KBM-7 (cell line): ENCODE measurements around the gene NOTCH1.
A peak's percentile ranks its signal among the peaks of the same experiment; 100 is the strongest.

ENCODE experiments used
- DNase-seq: peaks from one replicate; pipeline ENCODE4 v3.0.0-alpha.2; 2015
- in situ Hi-C: fragments of 300-500 bp; cut with MboI; formaldehyde crosslinking; loops from 2 replicates; pipeline ENCODE4 v1.14.3; 2020; ENCODE audit warnings: low sequenced_read_pairs, low pct_unique_long_range_greater_than_20kb, mixed read lengths

NOTCH1 gene

DNA sequence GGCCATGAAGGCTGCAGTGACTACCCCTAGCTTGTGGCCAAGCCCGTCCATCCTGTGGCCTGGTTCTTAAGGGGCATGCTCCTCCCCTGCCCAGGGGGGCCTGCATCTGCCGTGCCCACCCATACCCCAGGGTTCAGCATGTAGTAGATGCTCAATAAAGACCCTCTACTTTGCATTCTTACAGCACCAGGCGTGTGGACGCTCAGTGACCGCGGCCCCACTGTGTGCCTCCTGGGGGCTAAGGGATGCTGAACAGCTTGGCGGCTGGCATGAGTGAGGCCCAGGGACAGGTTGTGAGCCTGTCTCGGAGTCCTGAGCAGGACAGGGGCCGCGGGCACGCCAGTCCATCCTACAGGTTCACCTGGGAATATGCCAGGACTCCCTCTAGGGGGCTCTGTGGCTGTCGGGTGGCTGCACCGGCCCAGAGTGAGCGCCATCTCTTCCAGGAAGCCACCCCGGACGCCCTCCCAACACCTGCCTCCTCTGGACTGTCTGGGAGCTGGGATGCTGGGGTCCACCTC lies 9.1 kb downstream of the NOTCH1 start:
- DNase-seq = no peak

DNA sequence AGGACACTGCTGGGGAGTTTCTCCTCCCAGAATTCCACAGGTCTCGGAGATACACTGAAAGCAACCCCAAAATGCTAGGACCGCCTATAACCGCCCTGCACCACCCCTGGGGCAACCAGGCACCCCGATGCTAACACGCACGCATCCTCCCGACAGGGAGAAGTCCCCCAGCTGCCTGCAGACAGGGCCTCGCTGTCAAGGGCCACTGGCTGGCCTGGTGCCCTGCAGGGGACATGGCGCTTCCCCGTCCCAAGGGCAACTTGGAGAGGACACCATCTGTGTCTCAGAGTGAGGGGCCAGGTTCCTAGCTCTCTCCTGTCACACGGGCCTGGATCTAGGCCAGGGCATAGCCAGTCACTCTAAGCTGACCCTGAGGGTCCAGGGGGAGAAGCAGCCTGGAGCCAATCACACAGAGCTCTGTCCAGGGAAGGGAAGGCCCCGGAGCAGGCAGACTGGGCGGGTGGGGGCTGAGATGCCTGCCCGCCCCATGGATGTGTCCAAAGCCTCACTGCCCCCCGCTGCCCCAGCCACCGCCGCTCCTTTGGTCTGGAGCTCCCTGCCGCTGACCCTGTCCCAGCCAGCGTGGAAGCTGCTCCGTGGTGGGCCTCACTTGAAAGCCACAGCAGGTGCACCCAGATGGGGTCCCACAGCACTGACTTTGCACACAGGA lies 9.7 kb downstream of the NOTCH1 start:
- in situ Hi-C loops = no loop called here
- DNase-seq = no peak

More for the DNA sequence above, 9.1 kb downstream of the NOTCH1 start:
- in situ Hi-C loops = no loop called here

GRCh38 chr9:136535070-136535469 lies 10.8 kb downstream of the NOTCH1 start:
- DNase-seq = no peak
- in situ Hi-C loops = no loop called here

DNA sequence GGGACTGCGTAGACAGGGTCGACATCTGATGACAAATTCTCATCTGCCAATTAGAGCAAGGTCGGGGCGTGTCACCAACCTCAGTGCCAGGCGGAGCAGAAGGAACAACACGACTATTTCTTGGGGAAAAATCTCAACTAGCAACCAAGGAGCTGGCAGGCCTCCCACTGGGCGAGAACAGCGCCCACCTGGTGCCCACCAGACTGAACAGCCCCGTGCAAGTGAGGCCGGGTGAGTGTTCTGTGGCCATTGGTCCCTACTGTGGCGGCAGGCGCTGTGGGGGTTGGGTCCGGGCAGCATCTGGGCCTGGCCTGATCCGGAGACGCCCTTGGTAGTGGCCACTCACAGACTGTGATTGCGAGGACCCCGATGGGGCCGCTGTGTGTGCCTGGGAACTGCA lies 11.5 kb downstream of the NOTCH1 start:
- in situ Hi-C loops = no loop called here
- no peak for DNase-seq

DNA sequence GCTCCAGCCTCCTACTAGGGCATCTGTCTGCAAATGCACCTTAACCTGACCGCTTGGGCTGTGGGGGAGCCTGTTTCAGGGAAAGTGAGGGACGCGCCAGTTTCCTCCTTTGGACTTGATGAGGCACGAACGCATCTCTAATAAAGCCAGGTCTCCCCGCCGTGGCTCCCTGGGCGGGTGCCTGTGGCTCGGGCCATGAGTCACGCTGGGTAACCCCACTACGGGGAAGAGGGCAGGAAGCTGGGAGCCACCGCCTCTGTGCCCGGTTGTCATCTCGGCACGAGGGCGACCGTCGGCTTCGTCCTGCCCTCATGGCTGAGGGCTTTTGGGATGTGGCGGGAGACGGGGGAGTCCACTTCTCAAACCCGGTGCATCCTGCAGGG lies 12.1 kb downstream of the NOTCH1 start:
- in situ Hi-C loops = no loop called here
- DNase-seq = no peak

DNA sequence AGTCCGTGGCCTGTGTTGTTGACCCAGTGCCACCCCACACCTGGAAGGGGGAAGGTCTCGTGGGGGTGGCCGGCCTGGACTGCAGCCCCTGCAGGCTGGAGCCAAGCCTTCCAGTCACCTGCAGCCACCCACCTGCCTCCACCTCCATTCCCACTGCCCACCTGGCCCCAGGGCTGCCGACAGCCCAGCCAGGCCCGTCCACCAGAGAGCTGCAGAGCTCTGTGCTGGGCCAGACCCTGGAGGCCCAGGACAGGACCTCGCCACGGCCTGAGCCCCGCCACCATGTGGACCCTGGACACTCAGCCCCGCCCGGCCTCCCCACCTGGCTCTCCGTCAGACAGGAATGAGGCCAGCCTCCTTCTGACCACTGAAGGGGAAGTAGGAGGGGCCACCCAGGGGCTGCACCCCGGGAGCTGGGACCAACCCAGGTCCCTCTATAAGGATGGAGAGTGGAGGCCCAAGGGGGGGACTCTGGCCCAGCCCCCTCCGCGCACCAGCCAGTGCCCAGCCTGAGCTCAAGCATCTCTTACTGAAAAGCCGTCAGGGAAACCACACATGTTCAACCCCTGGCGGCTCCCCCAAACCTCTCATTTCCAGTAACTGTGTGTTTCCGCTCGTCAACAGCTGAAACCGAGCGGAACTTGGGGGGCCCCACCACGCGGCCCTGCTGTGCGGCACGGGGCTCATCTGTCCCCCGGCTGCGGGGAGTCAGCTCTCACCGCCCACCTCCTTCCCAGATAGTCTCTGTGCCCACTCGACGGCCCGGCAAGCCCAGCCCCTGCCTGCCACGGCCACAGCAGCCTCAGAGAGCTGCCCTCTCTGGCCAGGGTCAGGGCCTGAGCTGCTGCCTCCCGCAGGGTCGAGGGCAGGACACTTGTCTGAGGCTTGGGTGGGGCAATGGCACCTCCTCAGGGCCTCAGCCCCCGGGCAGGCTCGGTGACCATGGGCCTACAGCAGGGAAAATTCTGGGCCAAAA lies 12.8 kb downstream of the NOTCH1 start:
- in situ Hi-C loops = no loop called here
- no peak for DNase-seq

DNA sequence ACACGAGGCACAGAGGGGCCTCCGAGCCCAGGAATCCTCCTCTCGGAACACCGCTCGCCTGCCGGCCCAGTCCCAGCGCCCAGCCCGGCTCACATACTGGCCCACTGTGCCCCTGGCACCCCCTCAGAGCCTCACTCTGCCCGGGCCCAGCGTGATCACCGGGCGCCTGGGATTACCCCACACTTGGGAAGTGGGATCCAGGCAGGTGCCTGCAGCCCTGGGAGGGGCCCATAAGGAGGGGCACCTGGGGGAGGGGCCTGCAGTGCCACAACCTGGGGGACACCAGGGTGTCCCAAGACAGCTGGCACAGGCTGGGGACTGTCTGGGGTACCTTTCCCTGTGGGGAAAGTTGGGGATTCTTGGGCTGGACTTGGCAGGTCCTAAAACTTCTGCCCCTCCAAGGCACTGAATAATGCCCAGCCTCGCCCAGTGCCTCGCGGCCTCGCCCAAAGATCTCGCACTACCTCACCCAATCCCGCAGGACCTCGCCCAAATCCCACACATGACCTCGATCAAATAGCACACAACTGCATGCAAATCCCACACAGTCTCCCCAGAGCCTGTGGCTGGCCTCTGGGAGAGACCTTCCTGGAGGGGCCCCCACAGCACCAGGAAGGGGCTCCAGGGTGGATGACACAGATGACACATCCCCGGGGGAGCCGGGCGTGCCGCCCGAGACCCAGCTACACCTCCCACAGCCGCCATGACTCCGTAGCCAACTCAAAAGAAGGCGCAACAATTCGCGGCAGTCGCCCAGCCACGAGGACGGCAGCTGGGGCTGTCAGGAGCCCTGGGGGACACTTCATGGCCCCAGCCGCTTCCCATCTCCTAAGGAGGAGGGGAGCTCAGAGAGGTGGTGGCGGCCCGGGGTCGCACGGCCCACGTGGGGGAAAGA lies 13.7 kb downstream of the NOTCH1 start:
- no peak for DNase-seq

DNA sequence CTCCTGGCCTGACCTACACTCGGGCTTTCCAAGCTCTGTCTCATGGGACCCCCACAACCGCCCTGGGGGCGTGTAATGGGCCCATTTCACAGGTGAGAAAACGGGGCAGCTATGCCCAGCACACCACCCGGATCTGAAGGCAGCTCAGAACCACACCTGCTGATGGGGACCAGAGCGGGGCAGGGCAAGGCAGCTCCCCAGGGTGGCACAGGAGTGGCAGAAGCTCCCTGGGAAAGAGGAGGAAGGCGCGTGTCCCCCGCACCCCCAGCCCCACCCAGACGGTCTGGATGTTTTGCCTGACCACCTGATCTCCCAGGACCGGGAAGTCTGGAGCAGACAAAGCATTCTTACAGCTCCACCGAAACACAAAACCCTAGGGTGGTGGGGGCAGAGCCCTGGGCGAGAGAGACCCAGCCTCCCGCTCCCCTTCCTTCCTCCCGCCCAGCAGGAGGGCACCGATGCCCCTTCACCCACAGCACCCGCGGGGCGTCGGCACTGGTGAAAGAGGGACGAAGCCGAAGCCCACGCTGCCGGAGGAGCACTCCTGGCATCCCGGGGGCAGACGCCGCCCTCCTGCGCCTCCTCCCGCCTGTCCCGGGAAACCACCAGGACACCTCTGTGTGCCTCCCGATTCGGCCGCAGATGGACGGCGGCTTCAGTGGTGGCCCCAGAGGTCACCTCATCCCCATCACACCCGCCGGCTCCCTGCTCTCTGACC lies 14.5 kb downstream of the NOTCH1 start:
- DNase-seq = no peak
- in situ Hi-C loops = no loop called here

More for the DNA sequence above, 13.7 kb downstream of the NOTCH1 start:
- in situ Hi-C loops = no loop called here

DNA sequence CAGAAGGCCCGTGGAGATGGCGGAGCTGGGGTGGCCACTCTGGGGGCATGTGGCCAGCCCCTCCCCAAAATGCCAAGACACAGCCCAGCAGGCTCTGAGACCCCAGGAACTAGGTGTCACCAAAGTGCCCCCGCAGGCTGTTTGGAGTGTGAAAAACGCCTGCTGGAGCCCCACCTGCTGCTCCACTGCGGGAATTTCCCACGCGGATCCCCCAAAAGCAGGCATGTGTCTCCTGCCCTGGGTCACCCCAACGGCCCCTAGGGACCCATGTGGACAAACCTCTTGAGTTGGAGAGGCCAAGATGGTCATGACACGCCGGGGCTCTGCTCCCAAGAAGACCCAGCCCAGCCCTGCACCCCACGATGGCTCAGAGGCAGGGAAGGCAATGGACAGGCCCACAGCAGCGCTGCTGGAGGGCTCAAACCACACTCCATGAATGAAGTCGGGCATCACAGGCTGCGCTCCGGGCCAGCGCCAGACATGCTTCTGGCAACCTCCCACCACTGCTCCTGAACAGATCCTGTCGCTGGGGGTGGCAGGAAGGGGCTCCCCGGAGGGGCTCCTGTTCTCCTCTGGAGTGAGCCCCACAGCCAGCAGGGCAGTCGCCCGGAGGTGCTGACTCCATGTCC lies 15.3 kb downstream of the NOTCH1 start:
- DNase-seq = no peak
- in situ Hi-C loops = no loop called here

DNA sequence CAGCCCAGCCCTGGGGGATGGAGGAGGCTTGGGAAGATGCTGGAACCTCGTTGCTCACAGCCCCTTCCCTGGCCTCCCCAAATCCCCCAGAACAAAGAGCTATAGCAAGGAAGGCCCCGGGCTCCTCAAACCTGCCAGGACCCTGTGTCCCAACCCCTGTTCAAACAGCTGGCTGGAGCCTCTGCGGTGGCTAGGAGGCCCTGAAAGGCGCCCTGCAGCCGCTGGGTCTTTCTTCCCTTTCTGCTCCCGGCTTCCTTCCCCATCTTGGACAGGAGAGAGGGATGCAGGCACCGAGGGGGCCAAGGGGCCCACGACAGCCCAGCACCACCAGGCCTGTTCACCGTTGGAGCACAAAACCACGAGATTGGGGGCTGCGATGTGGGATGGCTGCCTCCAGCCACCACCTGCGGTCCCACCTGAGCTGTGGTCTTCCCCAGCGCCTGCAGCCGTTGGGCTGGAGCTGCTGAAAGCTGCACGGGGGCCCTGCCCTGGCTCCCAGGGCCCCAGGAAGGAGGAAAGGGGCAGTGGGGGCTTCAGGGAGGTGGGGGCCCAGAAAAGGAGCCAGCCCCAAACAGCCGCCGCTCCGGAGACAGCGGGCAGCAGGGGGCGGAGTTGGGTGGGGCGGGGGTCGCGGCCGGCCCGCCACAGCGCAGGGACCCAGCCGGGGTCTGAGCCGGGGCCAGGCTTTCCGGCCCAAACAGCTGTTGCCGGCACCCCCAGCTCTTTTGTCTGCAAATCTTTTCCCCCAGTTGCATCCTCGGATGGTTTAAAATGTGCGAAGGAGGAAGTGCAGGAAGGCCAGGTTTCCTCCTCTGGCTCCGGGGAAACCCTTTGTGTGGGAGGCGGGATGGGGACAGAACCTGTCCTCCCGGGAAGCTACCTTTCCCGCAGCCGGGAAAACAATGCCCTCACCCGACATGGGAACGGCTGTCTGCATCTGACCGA lies 16.1 kb downstream of the NOTCH1 start:
- peak; percentile 66 for DNase-seq

DNA sequence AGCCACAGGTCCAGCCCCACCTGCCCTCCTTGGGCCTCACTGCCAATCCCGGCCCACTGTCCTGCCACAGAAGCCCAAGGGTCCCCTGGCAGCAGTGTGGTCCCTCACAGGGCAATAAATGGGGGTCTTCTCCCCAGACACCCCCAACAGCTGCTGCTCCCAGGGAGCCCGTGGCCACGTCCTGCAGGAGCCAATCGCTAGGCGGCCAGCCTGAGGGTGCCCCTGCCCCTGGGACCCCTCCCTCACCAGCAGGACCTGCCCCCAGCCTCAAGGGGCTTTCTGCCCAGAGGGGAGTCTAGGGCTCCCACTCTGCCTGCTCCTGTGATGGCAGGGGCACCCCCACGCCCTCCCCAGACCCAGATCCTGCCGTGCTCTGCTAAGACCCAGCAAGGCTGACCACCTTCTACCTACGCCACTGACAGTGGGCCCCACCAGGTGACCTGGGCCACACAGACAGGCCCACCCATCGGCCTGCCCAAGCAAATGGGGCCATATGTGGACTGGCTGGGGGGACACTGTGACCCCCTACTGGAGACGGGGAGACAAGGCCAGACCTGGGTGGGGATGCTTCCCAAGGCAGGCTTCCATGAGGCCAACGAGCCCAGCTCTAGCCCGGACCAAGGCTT lies 17.0 kb downstream of the NOTCH1 start:
- no peak for DNase-seq
- in situ Hi-C loops = no loop called here

More for the DNA sequence above, 16.1 kb downstream of the NOTCH1 start:
- in situ Hi-C loops = no loop called here

DNA sequence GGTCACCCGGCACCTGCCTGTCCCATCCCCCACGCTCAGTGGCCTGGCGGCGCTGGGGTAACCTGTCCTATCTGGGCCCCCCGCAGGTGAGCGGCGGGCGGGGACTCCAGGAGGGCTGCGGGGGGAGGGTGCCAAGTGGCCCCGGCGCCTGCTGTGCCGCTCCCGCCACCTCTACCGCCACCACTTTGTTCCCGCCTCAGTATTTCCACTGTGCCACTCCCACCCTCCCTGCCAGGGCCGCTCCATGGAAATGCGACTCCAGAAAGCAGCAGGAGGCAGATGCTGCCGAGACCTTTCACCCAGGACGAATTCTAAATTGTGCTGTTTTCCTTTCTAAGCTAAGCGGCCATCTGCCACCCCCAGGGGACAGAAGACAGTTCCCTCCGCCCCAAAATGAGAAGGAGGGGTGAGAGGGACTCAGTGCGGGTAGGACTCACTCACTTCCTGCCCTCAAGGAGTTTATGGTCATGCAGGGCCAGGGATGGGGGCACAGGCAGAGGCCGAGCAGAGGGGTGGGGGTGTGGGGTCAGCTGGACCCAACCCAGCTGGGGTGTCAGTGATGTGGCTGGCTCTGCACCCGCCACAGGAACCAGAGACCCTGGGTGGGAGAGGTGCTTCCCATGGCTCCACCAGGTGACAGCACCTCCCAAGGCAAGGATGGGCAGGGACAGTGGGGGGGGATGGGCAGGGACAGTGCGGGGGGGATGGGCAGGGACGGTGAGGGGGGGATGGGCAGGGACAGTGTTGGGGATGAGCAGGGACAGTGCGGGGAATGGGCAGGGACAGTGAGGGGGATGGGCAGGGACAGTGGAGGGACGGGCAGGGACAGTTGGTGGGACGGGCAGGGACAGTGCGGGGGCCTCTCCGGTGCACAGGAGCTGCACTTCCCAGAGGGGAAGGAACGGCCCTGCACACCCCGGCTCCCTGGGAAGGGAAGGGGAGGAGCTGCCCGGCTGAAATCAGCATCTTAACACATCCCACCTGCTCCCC lies 17.8 kb downstream of the NOTCH1 start:
- DNase-seq = no peak
- in situ Hi-C loops = no loop called here

DNA sequence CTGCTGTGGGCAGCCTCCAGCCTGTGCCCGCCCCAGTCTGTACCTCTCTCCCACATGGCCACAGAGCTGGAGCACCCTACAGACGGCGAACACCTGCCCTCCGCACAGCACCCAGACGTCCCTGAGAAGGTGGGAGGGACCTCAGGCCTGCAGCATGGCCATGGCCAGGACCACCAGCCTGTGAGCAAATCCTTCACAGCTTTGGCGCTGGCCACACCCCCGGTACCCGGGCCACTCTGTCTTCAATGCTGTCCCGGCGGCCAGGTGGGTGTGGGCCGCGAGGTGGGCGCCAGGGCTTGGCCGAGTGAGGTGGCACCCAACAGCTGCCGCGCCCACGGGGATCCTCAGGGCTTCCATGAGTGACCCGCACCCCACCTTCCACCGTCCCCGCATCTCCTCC lies 18.7 kb downstream of the NOTCH1 start:
- in situ Hi-C loops = no loop called here
- DNase-seq = no peak

DNA sequence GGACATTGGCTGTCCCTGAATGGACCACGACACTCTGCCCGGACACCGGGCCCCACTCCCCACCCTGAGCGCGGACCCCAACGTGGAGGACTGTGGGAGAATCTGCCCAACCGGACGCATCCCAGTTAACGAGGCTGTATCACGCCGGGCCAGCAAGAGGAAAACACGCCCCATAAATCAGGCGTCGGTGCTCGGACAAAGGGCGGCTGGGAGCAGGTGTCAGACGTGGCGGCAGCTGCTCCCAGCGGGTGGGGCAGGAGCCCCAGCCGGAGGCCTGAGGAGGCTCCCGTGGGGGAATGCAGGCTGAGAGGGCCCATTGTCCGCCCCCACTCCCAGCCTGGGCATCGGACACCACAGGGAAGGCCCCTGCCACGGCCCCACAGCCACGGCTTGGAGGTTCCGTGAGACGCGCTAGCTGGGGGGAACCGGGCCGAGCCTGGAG lies 19.2 kb downstream of the NOTCH1 start:
- no peak for DNase-seq
- in situ Hi-C loops = no loop called here

- in situ Hi-C loops = no loop called here
- DNase-seq = no peak
Measured at GRCh38 chr9:136525841-136526499, 19.9 kb downstream of the NOTCH1 start.
